ENCODE data around the gene GNB1L.

GNB1L gene

GRCh38 chr22:19807161-19807913 lies 47.3 kb downstream of the GNB1L start:
- DNase-seq: no peak

GRCh38 chr22:19806213-19807160 lies 48.2 kb downstream of the GNB1L start:
- peak; percentile 93 for DNase-seq

GRCh38 chr22:19805821-19806212 lies 48.9 kb downstream of the GNB1L start:
- DNase-seq: peak; percentile 38

GRCh38 chr22:19803736-19804267 lies 50.9 kb downstream of the GNB1L start:
- DNase-seq: no peak

DNA sequence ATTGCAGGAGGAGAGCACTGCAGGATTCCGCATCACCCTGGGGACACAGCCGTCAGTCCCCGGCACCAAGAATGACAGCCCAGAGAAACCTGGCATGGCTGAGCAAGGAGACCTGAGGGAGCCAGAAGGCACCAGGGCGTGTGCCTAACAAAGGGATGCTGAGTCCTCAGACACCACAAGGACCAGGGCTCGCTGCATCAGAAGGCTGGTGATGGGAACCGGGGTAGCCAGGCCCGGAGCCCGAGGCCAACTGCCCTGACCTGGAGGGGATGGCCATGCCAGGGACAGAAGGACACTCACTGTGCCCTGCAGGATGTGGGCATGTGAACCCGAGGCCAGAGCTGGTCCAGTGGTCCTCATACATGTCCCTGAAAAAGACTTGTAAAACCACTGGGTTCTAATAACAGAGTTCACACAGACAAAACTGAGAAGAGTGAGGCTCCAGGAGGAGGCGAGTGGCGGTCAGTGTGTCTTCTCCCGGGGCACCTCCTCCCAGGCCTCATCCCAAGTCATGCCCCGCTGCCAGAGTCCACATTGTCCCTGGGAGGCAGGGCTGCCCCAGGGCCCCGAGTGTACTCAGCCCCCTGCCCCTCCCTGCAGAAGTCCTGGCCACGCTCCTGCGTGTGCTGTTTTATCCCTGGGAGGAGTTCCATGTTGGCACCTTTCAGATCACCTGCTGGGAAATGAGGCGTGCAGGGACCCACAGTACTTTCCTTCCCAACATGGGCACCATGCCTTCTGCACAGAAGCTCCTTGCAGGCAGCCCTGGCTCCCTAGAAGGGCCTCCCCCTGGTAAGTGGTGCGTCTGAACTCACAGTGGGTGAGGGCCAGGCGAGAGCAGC lies 51.6 kb downstream of the GNB1L start:
- DNase-seq: peak; percentile 49

- DNase-seq: no peak
Observed at GRCh38 chr22:19802001-19802893, 52.4 kb downstream of the GNB1L start.

- DNase-seq: no peak
Observed at GRCh38 chr22:19801340-19802000, 53.2 kb downstream of the GNB1L start.

DNA sequence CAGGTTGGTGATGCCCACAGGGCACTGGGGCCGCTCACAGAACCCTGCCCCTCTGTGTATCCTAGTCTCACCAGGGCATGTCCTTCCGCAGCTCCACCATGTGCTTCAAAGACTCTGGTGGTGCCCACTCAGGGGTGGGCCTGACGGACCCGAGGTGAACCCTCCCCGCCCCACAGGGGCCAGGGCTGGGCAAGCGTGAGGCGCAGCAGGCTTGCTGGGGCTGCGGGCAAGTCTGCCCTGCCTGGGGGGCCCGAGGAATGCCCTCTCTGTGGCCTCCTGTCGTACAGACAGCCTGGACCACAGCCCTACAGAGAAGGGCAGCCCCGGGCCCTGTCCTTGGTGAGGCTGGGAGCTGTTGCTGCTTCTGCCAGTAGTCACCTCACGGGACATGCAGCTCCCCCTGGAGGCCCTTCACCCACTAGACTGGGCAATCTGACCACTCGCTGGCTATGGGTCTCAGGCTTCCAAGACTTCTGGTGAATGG lies 53.9 kb downstream of the GNB1L start:
- peak; percentile 17 for DNase-seq

- DNase-seq: no peak
Observed at GRCh38 chr22:19800306-19800705, 54.4 kb downstream of the GNB1L start.

- DNase-seq: no peak
Observed at GRCh38 chr22:19799322-19800190, 55.1 kb downstream of the GNB1L start.

- DNase-seq: no peak
Observed at GRCh38 chr22:19798891-19799293, 55.8 kb downstream of the GNB1L start.

GRCh38 chr22:19798003-19798665 lies 56.5 kb downstream of the GNB1L start:
- no peak for DNase-seq

DNA sequence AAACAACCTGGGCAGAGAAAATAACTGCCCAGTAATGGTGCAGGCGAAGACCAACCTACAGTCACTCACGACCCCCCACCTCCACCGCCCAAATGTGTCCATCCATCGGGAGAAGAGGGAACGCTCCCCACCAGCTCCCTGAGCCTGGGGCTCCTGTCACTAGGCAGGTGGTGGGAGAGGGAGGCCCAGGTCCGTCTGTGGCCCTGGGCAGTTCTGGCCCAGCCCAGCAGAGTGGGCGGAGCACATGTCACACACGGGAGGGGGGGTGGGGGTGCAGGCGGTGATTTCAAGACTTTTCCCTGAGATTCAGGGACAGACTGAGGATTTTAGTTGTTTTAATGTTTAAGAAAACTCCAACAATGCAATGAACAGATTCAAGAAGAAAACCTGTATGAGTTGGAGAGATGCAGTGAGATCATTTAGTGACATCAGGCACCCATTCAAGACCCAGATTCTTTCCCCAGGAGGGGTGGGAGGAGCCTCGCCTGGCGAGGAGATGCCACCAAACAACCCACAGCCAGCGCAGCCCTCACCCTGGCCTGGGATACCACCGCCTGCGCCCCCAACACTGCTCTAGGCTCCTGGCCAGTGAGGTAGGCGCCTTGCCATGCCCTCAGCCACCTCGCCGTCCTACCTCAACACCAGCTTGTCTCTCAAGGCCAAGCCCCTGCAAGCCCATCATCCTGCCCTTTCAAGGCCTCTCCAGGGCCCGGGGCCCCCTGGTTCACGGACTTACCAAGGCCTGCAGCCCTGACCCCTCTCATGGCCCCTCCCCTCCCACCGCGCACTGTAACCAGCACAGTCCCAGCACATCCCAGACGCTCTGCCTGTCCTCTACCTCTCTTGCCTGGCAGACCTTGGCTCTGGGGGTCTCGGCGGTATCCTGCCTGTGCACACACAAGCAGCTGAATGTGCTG lies 57.3 kb downstream of the GNB1L start:
- no peak for DNase-seq

DNA sequence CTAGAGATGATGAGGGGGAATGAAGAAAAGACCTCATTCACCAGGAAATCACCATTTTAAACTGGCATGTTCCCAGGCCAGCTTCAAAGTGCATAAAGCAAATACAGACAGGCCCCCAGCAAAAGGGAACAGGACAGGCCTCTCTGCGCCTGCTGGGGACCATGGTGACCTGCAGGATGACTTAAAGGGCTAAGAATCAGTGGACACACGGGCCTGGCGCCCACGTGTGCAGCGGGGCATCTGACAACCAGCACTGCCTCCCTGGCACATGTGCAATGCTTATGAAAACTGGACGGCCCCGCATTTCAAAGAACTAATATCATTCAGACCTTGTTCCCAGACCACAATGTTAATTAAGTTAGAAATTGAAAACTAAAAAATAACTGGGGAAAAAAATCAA lies 58.5 kb downstream of the GNB1L start:
- DNase-seq: no peak

DNA sequence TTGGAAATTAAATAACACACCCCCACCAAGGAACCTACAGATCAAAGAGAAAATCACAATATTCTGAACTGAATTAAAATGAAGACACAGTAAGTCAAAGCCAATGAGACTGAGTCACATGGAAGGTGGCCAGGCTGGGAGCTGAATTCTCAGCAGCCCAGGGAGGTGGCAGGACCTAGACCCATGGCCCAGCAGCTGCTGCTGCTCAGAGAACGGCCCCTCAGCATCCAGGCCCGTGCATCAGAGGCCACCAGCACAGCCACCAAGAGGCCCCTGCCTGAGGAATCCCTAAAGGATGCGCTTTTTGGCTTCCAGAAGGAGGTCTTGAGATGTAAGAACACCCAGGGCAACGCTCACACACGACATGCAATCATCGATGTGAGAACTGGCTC lies 59.1 kb downstream of the GNB1L start:
- no peak for DNase-seq

GRCh38 chr22:19793661-19794310 lies 60.9 kb downstream of the GNB1L start:
- DNase-seq: no peak

- DNase-seq: no peak
Observed at GRCh38 chr22:19793161-19793560, 61.5 kb downstream of the GNB1L start.
